ENCODE data around the gene RRAGC.

Gene RRAGC

DNA sequence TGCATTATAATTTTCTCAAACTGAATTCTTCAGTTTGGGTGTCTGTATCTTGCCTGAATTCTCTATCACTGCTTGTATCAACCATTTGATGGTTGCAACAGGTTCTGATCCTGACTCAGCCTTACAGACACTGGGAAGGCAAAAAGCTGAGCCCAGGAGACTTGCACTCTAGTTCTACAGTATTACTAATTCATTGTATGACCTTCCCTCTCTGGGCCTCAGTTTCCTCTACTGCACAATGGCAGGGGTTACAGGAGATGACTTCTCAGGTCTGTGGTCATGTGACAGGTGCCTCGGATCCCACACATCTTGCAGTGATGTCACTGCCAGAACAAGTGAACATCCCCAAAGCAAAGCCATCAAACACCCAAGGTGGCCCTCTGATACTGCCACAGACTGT, 38.7 kb downstream of the RRAGC start:
- TF ChIP-seq GABPA (IDR thresholded peaks at IDR 0.05; ENCODE audit: low read depth) (no peak), REST (IDR thresholded peaks at IDR 0.05; ENCODE audit: insufficient replicate concordance, low read depth) (no peak), CTCF (IDR thresholded peaks at IDR 0.05; ENCODE audit: insufficient read depth, low read length) (no peak), POLR2AphosphoS5 (IDR thresholded peaks at IDR 0.05; ENCODE audit: low read depth) (no peak), SPI1 (IDR thresholded peaks at IDR 0.05; ENCODE audit: borderline replicate concordance, low read depth) (no peak)
- no peak for DNase-seq (ENCODE audit: low read depth in 1 of 2, low spot score in 1 of 2)
- Histone ChIP-seq H3K27ac (replicated peaks) (no peak overlapping the region), H3K27me3 (ENCODE audit: insufficient read depth, poor library complexity, severe bottlenecking) (no peaks in the 10 kb centered on the region), H3K4me3 (replicated peaks; ENCODE audit: insufficient read depth, low read length) (no peak overlapping the region)

DNA sequence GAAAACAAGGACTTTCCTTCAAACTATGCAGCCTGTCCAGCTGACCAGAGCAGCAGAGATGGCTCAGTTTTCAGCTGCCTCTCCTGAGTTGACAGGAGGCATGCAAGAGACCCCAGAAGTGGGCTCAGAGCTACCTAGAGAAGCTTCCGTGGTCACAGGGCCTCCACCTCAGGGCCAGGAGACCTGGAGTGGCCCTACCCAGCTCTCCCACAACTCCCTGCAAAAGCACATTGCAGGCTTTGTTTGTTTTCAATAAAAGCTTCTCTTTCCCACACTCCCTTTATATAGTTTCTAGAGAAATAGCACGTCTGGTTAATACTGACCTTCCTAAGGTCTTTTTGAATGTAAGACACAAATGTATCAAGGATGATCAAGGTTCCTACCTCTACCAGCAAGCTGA, 40.1 kb downstream of the RRAGC start:
- H3K27ac ChIP-seq (replicated peaks) = no peak overlapping the region
- DNase-seq (ENCODE audit: low read depth in 1 of 2, low spot score in 1 of 2) = no peak
- no peak for TF ChIP-seq SPI1 (IDR thresholded peaks at IDR 0.05; ENCODE audit: borderline replicate concordance, low read depth)
- TF ChIP-seq CTCF (IDR thresholded peaks at IDR 0.05; ENCODE audit: insufficient read depth, low read length) = no peak
- no peaks in the 10 kb centered on the region for H3K27me3 ChIP-seq (ENCODE audit: insufficient read depth, poor library complexity, severe bottlenecking)
- no peak overlapping the region for H3K4me3 ChIP-seq (replicated peaks; ENCODE audit: insufficient read depth, low read length)

DNA sequence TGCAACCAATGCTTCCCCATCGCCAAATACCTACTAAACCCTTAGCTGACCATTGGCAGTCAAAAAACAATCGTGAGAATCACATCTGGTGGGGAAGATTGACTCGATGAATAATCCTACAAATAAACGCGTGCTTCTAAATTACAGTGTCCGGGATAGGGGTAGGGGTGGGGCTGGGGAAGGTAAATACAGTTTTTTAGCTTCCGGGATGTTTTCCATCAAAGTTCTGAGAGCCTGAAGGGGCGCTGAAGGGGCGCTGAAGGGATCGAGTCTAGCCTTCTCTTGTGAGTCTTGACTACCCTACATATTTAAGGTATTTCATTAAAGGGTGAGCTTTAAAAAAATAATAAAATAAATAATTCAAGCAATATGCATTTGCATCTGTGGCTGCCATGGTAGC, 40.5 kb downstream of the RRAGC start:
- H3K27ac ChIP-seq (replicated peaks) = no peak overlapping the region
- DNase-seq (ENCODE audit: low read depth in 1 of 2, low spot score in 1 of 2) = no peak
- no peaks in the 10 kb centered on the region for H3K27me3 ChIP-seq (ENCODE audit: insufficient read depth, poor library complexity, severe bottlenecking)
- no peak overlapping the region for H3K4me3 ChIP-seq (replicated peaks; ENCODE audit: insufficient read depth, low read length)
- TF ChIP-seq REST (IDR thresholded peaks at IDR 0.05; ENCODE audit: insufficient replicate concordance, low read depth) (no peak), SPI1 (IDR thresholded peaks at IDR 0.05; ENCODE audit: borderline replicate concordance, low read depth) (no peak), GABPA (IDR thresholded peaks at IDR 0.05; ENCODE audit: low read depth) (no peak), CTCF (IDR thresholded peaks at IDR 0.05; ENCODE audit: insufficient read depth, low read length) (no peak), POLR2AphosphoS5 (IDR thresholded peaks at IDR 0.05; ENCODE audit: low read depth) (no peak)
